Uterus (tissue), 4 donors: ENCODE measurements around the gene FANCL. TPM values are rescaled to one million over a fixed set of nuclear protein-coding genes. Genes with fewer than 3 reads are reported as not detected.

Experiments
- DNase-seq, 2 donors: peaks; one replicate each; pipeline ENCODE4 v3.0.0-alpha.2; 2019 to 2020
- H3K27ac ChIP-seq, 2 donors: fragments of 200-600 bp; sonication (generic); 1 replicate in 1 of 2; 2 replicates in 1 of 2; pipeline ENCODE4 v1.5.1; 2016 to 2018
- H3K27me3 ChIP-seq, 2 donors: fragments of 200-600 bp; sonication (generic); one replicate each; pipeline ENCODE4 v1.5.1; 2018 to 2019; ENCODE audit warnings: control low read depth in 1 of 2
- H3K36me3 ChIP-seq, 2 donors: fragments of 200-600 bp; sonication (generic); one replicate each; pipeline ENCODE4 v1.5.1; 2019; ENCODE audit warnings: control low read depth in 1 of 2
- H3K4me1 ChIP-seq, 2 donors: fragments of 200-600 bp; sonication (generic); one replicate each; pipeline ENCODE4 v1.5.1; 2018 to 2019; ENCODE audit warnings: control low read depth in 1 of 2
- H3K4me3 ChIP-seq, 2 donors: fragments of 200-600 bp; sonication (generic); 1 replicate in 1 of 2; 2 replicates in 1 of 2; pipeline ENCODE4 v1.5.1; 2018 to 2019; ENCODE audit warnings: mild to moderate bottlenecking in 1 of 2
- H3K9me3 ChIP-seq, 2 donors: fragments of 200-600 bp; sonication (generic); one replicate each; pipeline ENCODE4 v1.5.1; 2019; ENCODE audit warnings: control low read depth in 1 of 2
- POLR2A ChIP-seq, 2 donors: fragments of 450-650 bp; IDR thresholded peaks; one replicate each; pipeline ENCODE4 v1.6.1; 2016; ENCODE audit warnings: antibody characterized with exemption in 2 of 2, mild to moderate bottlenecking in 1 of 2, moderate library complexity in 1 of 2
- intact Hi-C: fragments of 100-400 bp; cut with DNase I; formaldehyde crosslinking; loops from one replicate; pipeline ENCODE4 v1.15.1; 2023; ENCODE audit warnings: low total_unique reads
- total RNA-seq, 4 donors: library from RNA; depleted of rRNA in 3 of 4; stranded (reverse); fragments of >200 nt in 3 of 4; gene quantifications; one replicate each; pipeline versions ENCODE4 v1.1.0 to v1.2.4, GENCODE V29; 2014 to 2023
- TF ChIP-seq, protein P1 (sequence below), 4 experiments: fragments of 200-600 bp in 2 of 4; fragments of 450-650 bp in 2 of 4; sonication (generic) in 2 of 4; IDR thresholded peaks; one replicate each; pipeline ENCODE4 v1.5.1; 2016 to 2019; ENCODE audit warnings: antibody characterized with exemption in 4 of 4, mild to moderate bottlenecking in 2 of 4, moderate library complexity in 1 of 4
- donor health status: DM: yes; HTN: yes; CAD: no.

Gene FANCL
- total RNA-seq, 4 donors from 2014 or later, result 69.8 to 302 (median 96.4) TPM

DNA sequence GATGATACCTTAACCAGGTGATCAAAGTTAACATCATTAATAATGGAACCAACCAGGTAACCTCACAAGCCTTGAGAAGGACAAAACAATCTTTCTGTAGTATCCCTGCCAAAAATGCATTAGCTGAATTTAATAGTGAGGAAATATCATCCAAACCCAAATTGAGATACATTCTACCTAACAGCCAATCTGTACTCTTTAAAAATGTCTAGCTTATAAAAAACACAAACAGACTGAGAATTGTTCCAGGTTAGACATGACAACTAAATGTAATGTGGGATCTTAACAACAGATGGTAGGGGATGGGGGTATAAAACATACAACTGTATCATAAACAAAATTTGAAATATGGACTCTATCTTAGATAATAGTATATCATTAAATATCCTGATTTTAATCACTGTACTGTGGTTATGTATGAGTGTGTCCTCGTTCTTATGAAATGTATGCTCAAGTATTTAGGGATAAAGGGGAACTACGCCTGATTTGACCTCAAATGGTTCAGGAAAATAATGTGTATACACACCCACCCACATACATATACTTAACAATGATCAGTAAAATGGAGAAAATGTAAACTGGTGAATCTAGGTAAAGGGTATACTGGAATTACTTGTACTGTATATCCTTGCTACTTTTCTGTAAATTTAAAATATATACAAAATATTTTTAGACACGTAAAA is 1.7 kb downstream of the FANCL start:
- DNase-seq, result no peak
- intact Hi-C loops, result no loop called here
- H3K4me1 ChIP-seq, result peaks cover 0 to 6% of the 10 kb centered on the region in 2 donors
- H3K36me3 ChIP-seq, result no peaks in the 10 kb centered on the region
- TF ChIP-seq, protein P1, sequence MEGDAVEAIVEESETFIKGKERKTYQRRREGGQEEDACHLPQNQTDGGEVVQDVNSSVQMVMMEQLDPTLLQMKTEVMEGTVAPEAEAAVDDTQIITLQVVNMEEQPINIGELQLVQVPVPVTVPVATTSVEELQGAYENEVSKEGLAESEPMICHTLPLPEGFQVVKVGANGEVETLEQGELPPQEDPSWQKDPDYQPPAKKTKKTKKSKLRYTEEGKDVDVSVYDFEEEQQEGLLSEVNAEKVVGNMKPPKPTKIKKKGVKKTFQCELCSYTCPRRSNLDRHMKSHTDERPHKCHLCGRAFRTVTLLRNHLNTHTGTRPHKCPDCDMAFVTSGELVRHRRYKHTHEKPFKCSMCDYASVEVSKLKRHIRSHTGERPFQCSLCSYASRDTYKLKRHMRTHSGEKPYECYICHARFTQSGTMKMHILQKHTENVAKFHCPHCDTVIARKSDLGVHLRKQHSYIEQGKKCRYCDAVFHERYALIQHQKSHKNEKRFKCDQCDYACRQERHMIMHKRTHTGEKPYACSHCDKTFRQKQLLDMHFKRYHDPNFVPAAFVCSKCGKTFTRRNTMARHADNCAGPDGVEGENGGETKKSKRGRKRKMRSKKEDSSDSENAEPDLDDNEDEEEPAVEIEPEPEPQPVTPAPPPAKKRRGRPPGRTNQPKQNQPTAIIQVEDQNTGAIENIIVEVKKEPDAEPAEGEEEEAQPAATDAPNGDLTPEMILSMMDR (IDR thresholded peaks at IDR 0.05), result no peak
- no peak for TF ChIP-seq POLR2A (IDR thresholded peaks at IDR 0.05)
- H3K4me3 ChIP-seq, result no peak overlapping the region
- no peaks in the 10 kb centered on the region for H3K27me3 ChIP-seq
- no peak overlapping the region for H3K27ac ChIP-seq
- no peaks in the 10 kb centered on the region for H3K9me3 ChIP-seq

DNA sequence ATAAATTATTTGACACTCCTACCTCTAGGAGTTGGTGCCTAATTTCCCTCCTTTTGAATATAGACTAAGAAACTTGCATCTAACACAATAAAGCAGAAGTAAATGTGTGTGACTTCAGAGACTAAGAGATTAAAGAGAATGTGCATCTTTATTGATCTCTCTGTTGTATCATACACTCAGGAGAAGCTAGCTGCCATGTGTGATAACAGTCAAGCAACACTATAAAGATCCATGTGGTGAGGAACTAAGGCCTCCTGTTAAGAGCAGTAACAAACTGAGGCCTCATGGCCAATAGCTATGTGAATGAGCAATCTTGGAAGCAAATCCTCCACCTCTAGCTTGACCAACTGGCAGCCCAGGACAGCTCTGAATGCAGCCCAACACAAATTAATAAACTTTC is 3.4 kb downstream of the FANCL start:
- no peak for DNase-seq
- TF ChIP-seq, protein P1 (IDR thresholded peaks at IDR 0.05), result no peak
- no peak for TF ChIP-seq POLR2A (IDR thresholded peaks at IDR 0.05)
- H3K9me3 ChIP-seq, result no peaks in the 10 kb centered on the region
- no peaks in the 10 kb centered on the region for H3K36me3 ChIP-seq
- H3K27ac ChIP-seq, result no peak overlapping the region
- peaks cover 0 to 6% of the 10 kb centered on the region in 2 donors for H3K4me1 ChIP-seq
- H3K27me3 ChIP-seq, result no peaks in the 10 kb centered on the region
- intact Hi-C loops, result no loop called here
- no peak overlapping the region for H3K4me3 ChIP-seq

DNA sequence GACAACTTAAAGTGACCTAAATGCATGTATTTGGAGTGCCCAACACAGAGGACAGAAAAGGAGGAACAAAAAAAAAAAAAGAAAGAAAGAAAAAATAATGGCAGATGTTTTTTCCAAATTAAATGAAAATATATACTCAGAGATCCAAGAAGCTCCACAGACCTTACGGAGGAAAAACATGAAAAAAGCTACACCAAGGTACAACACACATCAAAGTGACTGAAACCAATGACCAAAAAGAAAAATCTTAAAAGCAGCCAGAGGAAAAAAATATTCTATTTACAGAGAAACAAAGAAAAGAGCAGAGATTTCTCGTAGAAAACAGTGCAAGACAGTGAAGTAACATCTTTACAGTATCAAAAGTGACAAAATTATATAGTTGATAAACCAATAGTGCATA is 5.1 kb downstream of the FANCL start:
- TF ChIP-seq POLR2A (IDR thresholded peaks at IDR 0.05), result no peak
- TF ChIP-seq, protein P1 (IDR thresholded peaks at IDR 0.05), result no peak
- Histone ChIP-seq H3K27me3 (no peaks in the 10 kb centered on the region), H3K4me3 (no peak overlapping the region), H3K36me3 (no peaks in the 10 kb centered on the region), H3K9me3 (no peaks in the 10 kb centered on the region), H3K27ac (no peak overlapping the region), H3K4me1 (peaks cover 0 to 6% of the 10 kb centered on the region in 2 donors)
- intact Hi-C loops, result no loop called here
- DNase-seq, result no peak

DNA sequence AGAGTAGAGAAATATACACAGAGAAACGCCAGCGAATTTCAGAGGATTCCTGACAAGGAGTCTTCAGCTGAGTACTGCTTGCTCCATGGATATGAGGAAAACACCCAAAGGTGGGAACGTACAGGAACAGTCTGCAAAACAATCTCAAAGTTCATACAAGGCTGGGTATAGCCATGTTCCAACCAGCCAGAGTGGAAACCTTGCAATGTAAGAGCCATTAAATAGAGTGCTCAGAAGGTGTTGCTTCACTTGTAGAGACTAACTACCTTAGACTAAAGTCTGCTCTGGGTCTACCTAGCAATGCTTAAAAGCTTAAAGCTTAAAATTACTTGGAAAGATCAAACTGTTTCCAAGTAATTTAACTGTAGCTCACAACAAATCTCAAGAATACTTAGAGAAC is 6.0 kb downstream of the FANCL start:
- no peaks in the 10 kb centered on the region for H3K27me3 ChIP-seq
- no peaks in the 10 kb centered on the region for H3K36me3 ChIP-seq
- peaks cover 0 to 1% of the 10 kb centered on the region in 2 donors for H3K4me1 ChIP-seq
- DNase-seq, result no peak
- no peaks in the 10 kb centered on the region for H3K9me3 ChIP-seq
- TF ChIP-seq, protein P1 (IDR thresholded peaks at IDR 0.05), result no peak
- TF ChIP-seq POLR2A (IDR thresholded peaks at IDR 0.05), result no peak
- no peak overlapping the region for H3K27ac ChIP-seq
- intact Hi-C loops, result no loop called here
- H3K4me3 ChIP-seq, result no peak overlapping the region

DNA sequence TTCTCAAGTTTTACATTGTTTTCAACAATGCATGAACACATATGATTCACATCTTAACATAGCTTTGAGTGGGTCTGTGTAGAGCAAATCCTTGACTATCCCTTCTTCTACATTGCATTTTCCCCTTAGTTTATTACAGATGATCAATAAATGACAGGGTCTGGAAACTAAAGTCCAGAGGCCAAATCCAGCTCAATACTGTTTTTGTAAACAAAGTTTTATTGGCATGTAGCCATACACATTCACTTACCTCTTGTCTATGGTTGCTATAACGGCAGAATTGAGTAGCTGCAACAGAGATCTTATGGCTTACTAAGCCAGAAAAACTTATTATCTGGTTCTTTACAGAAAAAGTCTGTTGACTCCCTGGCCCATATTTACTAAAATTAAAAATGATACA is 12.8 kb downstream of the FANCL start:
- H3K4me1 ChIP-seq, result no peaks in the 10 kb centered on the region
- no peaks in the 10 kb centered on the region for H3K27me3 ChIP-seq
- H3K4me3 ChIP-seq, result no peak overlapping the region
- H3K27ac ChIP-seq, result no peak overlapping the region
- TF ChIP-seq, protein P1 (IDR thresholded peaks at IDR 0.05), result no peak
- TF ChIP-seq POLR2A (IDR thresholded peaks at IDR 0.05), result no peak
- intact Hi-C loops, result no loop called here
- no peak for DNase-seq
- H3K36me3 ChIP-seq, result no peaks in the 10 kb centered on the region
- no peaks in the 10 kb centered on the region for H3K9me3 ChIP-seq
